Hematopoietic multipotent progenitor cell treated with erythropoietin and hydrocortisone succinate and interleukin-3 and kit ligand, for 15 days (in vitro differentiated cells): ENCODE results near the gene RPAP2.
"Not testable (repeated sequence)": the region's sequence is repeated elsewhere in the genome, so short reads cannot be mapped to it uniquely, and the experiment has no call there.

Source experiments
- DNase-seq: peaks from one replicate; pipeline ENCODE4 v3.0.0-alpha.2; 2015; ENCODE audit warnings: low spot score

RPAP2 gene

DNA sequence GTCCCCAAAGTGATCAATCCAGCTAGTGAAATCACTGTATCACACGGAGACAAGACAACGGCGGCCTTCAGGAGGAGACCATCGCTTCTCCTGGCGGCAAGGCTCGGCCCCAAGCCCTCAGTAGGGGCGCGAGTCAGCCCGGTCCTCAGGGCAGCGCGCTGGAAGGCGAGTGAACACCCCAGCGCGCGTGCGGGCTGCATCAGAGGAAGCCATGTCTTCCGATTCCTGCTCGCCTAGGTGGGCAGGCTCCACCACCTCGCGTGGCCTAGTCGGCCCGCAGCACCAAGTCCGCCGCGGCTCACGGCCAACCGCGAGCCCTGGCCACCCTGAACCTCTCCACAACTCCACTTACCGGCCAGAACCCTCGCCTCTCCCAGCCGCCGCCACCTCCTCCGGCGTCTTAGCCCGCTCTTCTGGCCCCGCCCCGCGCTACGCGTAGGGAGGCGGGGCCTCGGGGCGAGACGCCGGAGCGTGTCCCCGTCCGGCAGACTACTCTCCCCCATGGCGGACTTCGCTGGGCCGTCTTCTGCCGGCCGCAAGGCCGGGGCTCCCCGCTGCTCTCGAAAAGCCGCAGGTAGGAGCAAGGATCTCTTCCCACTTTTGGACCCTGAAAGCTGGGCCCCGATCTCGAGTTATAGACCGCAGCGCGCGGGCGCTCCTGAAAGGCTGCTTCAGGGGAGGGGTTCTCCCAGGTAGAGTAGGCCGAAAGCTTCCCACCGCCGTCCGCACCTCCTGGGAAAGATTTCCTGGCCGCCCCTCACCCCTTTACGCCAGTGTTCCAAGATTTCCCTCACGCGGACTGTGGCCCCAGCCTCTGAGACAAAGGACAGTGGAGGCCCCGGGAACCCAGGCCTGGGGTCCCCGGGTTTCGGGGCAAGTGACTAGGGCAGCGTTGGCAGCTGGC lies at the start of gene RPAP2, which contains the start of gene GLMN:
TSS of gene RPAP2 (plus strand) at position 487 of the 904 bp plus-strand sequence. CDS start at position 502, 15 bp downstream.
TSS of gene GLMN (minus strand) at position 415 of the 904 bp plus-strand sequence. CDS start 988 bp downstream, outside the sequence.
- peak; percentile 87 for DNase-seq

DNA sequence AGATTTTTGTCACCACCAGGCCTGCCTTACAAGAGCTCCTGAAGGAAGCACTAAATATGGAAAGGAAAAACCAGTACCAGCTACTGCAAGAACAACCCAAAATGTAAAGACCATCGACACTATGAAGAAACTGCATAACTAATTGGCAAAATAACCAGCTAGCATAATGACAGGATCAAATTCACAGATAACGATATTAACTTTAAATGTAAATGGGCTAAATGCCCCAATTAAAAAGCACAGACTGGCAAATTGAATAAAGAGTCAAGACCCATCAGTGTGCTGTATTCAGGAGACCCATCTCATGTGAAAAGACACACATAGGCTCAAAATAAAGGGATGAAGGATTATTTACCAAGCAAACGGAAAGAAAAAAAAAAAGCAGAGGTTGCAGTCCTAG lies 44.1 kb upstream of the RPAP2 start:
- not testable (repeated sequence) for DNase-seq

DNA sequence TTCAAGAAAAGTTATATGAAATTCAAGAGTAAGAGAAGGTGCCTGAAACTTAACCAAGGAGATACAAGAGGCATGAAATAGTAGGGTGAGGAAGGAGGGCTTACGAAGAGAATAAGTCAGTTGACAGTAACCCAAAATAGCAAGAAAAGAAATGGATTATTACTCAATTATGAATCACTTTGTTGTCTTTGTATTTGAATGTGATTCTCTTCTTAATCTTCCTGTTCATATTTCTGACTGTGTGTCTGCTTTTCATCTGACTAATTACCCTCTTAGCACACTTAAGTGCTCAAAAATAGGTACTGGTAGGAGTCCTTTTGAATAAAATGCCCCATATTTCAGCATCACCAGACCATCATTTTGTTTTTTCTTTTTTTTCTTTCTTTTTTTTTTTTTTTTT lies 39.5 kb upstream of the RPAP2 start:
- DNase-seq = no peak

DNA sequence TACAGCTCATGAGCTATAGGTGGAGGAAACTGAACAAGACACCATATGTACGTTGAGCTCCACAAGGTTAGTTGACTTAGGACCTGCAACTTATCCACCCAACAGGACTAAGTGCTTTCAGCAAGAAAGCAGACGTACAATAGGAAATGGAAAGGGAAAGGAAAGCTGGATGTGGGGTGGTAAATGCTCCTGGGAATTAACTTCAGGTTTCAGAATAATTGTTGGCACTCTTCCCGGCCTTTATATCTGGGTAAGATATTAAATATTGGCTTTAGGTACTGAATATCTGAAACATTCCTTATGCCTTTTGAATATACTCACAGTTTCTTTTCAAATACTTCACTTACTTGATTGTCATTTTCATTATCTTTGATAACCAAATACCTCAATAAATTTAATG lies 36.3 kb upstream of the RPAP2 start:
- DNase-seq = no peak

DNA sequence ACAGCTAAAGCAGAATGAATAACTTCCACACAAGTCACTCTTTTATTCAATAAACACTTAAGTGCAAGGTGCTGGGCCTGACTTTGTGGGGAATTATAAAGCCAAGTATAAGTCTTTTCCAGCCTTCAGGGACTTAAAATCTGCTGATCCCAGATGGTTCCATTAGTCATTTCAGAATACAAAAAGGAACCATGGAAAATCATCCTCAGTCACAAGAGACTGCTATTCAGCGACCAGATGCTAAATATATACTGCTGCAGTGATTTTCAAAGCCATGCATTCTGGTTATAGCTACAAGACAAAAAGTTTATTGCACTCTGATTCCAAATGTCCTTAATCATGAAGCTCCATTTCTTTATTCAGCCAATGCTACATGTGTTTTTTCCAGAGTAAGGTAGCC lies 25.8 kb upstream of the RPAP2 start:
- DNase-seq = no peak

DNA sequence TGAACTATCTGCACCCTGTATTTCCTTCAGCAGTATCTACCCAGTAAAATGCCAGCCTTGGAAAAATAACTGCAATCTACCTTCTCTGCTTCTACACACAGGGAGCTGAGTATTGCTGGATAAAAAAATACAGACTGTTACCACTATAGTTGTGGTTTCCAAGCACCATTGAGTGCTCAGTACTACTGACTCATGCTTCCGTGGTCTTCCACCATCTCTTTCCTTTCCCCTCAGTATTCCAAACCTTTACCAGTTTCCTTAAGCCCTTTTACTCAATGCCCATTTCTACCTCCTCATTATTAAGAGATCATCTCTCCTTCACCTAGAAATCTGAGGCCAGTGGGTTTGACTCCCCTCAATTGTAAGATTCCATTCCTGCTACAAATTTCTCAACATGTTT lies 23.9 kb upstream of the RPAP2 start:
- DNase-seq = no peak

DNA sequence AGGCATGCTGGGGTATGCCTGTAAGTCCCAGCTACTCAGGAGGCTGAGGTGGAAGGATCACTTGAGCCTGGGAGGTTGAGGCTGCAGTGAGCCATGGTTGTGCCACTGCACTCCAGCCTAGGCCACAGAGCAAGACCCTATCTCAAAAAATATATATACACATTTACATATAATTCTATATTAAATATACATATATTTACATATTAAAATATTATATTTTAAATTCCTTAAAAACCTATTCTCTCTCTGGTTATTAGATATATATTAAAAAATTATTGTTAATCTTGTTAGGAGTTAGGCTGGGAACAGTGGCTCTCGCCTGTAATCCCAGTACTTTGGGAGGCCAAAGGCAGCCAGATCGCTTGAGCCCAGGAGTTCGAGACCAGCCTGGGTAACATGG lies 22.8 kb upstream of the RPAP2 start:
- DNase-seq = no peak

DNA sequence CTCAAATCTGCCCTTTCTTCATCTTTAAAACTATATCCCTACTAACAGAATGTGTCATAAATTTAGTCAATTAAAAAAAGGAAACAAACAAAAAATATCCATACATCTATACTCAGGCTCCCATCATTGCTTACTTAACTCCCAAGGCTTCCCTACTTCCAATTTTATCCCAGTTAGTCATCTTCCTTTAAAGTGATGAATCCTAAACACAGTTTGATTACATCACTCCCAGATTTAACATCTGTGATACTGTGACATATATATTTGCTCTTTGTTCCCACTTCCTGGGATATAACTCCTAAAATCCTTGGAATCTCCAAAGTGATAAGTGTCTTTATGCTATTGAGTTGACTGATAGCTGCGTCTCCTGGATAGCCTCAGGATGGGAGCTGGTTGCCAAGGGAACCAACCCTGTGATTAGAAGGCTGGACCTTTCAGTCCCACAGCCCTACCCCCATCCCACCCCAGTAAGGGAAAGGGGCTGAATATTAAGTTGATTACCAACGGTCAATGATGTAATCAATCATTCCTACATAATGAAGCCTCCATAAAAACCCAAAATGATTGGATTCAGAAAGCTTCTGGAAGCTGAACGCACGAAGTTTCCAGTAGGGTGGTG lies 21.6 kb upstream of the RPAP2 start:
- no peak for DNase-seq

DNA sequence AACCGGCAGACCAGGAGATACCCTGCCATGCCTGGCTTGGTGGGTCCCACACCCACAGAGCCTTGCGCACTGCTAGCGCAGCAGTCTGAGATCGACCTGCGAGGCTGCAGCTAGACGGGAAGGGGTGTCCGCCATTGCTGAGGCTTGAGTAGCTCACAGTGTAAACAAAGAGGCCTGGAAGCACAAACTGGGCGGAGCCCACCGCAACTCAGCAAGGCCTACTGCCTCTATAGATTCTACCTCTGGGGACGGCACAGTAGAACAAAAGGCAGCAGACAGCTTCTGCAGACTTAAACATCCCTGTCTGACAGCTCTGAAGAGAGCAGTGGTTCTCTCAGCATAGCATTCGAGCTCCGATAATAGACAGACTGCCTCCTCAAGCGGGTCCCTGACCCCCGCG lies 19.1 kb upstream of the RPAP2 start:
- not testable (repeated sequence) for DNase-seq

DNA sequence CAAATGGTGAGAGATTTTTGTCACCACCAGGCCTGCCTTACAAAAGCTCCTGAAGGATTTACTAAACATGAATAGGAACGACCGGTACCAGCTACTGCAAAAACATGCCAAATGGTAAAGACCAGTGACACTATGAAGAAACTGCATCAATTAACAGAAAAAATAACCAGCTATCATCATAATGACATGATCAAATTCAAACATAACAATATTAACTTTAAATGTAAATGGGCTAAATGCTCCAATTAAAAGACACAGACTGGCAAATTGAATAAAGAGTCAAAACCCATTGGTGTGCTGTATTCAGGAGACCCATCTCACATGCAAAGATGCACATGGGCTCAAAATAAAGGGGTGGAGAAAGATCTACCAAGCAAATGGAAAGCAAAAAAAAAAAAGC lies 17.4 kb upstream of the RPAP2 start:
- not testable (repeated sequence) for DNase-seq

DNA sequence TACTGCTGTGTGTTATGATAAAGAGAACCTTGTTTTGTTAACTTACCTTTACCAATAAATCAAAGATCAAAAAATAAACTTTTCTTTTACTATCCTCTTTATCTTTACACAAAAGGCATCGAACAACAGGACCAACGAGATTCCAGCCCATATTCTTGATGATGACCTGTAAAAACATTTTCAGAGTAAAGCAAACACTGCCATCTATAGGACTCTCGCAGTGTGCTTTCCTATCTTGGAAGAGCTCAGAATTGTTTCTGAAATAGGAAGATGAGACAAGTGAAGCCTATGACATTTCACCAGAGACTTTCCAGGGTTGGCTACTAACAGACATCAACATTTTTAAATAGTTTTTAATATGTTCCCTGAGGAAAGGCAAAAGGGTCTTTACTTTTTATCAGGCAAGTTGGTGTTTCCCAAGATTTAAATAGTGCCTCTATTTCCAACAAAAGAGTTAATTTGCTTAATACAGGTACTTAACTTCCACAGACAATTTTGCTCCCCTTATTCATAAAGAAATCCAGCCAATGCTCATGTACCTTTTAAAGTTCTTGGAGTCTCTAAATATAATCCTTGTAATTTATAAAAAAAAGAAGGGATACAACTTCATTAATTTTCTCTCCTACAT lies 7.4 kb upstream of the RPAP2 start:
- peak; percentile 36 for DNase-seq

DNA sequence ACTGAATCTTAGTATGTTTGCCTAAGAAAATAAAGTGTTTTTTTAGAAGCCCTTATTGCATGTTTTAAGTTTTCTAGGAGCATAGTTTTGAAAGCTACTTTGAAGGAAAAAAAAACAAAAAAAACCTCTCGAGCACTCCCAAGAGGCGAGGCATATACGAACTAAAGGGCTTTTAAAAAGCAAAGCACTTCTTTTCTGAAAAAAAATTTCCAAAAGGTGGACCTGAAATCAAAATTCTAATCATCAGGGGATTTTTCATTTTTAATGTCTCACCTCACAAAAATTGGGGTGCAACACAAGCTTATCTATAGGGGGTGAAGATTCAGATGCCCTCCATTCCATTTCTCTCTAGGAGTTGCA lies 666 bp upstream of the RPAP2 start:
- DNase-seq = no peak

DNA sequence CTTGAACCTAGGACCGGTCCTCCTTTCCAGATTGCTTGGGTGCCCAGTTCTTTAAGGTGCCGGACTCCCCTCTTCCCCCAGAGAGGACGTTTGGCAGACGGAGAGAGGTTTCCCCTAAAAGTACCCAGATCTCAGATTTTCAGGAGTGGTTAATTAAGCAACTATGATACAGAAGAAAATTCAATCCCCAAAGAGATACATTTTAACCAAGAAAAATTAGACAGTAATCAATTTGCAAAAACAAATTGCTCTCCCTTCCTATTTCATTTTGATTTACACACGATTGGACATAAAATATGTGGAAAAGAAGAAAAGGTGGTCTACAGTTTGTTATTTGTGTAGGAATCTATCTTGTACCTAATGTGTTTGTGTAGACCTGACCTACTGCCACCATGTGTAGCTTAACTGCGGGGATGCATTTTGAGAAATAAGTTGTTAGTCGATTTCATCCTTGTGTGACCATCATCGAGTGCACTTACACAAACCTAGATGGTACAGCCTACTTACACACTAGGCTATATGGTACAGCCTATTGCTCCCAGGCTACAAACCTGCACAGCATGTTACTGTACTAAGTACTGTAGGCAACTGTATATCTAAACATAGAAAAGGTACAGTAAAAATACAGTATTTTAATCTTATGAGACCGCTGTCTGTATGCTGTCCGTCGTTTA lies 755 bp downstream of the RPAP2 start:
- no peak for DNase-seq

DNA sequence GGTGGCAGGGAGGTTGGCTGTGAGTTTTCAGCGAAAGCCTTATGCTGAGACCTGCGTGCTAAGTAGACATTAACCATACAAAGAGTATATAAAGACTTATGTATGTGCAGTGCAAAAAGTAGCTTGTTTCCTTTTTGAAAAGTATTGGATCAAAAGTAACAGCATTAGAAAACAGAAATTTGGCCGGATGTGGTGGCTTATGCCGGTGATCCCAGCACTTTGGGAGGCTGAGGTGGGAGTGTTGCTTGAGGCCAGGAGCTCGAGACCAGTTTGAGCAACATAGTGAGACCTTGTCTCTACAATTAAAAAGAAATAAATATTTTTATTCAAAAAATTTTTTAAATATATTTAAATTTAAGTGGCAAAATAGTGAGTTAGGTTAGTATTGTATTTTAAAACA lies 2.2 kb downstream of the RPAP2 start:
- DNase-seq = no peak

DNA sequence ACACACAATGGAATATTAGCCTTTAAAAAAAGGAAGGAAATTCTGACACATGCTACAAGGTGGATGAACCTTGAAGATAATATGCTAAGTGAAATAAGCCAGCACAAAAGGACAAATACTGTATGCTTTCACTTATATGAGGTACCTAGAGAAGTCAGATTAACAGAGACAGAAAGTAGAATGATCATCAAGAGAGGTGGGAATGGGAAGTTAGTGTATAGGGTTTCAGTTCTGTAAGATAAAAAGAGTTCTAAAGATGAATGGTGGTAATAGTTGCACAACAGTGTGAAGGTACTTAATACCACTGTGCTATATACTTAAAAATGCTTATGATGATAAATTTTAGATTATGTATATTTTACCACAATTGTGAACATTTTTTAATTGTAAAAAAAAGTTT lies 7.2 kb downstream of the RPAP2 start:
- DNase-seq = no peak

DNA sequence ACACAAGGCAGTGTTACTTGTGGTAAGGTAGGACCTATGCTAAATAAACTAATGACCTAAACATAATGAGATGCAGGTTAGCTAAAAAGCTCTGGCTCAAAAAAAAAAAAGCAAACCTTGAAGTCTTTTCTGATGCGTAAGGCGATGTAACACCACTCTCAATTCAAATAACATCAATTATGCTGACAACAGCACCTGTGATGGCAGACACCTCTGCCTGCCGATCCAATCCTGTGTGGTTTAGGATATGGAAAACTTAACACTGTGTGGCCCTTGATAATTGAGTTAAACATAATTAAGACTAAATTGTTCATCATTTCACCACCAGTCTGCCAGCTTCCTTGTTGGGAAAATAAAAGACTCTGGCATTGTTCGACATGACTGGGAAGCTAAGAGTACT lies 9.1 kb downstream of the RPAP2 start:
- DNase-seq = no peak

DNA sequence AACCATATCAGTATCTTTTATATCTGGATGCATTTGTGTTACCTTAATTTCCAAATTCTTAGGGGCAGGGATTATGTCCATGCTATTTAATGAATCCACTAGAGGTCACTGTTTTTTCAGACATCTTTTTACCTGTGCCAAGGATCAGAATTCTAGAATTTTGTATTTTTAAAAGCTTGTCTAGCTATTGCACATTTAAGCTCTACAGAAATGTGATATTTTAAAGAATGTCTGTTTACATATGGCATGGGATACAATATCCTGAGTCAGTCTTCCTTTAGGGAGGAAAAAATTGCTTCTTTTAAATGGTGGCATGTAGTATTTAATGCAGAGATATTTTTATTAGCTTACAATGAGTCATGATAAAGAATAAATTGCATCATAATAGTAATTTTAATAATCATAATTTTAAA lies 11.3 kb downstream of the RPAP2 start:
- peak; percentile 36 for DNase-seq

DNA sequence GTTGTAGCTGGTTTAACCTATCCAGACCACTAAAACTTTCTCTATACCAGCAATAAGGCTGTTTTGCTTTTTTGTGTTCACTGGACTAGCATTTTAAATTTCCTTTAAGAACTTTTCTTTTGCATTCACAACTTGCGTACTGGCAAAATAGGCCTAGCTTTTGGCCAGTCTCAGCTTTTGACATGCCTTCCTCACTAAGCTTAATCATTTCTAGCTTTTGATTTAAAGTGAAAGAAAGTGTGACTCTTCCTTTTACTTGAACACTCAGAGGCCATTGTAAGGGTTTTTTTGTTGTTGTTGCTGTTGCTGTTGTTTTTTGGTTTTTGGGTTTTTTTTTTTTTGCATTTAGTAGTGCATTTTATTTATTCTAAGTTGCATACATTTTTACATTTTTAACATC lies 15.2 kb downstream of the RPAP2 start:
- no peak for DNase-seq

DNA sequence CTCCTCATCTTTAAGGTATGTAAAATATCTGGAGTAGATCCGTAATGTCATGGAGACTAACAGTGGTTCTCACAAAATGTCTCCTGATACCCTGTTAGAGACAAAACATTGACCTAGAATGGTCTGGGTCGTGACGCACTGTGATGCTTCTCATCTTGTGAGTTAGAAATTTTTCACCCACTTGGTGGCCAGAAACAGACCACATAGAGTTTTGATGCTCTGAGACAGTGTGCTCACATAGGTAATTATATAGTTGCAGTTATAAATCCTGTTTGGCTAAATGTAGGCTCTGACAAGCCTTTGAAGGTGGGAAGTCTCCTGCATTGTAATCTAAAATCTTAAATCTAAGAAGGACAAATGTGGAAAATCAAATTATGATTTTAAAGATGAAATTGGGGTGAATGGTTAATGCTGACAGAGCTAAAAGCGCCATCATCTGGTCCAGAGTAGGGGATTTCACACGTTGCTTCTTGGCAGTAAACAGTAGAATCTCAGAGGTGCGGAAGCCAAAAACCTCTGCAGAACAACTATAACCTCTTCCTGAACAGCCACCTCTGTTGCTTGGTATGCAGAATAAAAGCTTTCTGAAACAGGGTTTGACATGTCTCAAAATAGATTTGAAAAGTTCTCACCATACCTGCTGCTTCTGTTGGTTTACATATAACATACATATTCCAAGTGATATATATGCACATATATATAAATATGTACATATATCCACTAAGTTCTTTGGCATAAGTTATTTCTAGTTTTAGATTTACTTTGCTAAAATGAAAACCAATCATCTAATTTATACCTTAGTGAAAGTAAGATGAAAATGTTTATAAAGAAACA lies 17.1 kb downstream of the RPAP2 start:
- no peak for DNase-seq

DNA sequence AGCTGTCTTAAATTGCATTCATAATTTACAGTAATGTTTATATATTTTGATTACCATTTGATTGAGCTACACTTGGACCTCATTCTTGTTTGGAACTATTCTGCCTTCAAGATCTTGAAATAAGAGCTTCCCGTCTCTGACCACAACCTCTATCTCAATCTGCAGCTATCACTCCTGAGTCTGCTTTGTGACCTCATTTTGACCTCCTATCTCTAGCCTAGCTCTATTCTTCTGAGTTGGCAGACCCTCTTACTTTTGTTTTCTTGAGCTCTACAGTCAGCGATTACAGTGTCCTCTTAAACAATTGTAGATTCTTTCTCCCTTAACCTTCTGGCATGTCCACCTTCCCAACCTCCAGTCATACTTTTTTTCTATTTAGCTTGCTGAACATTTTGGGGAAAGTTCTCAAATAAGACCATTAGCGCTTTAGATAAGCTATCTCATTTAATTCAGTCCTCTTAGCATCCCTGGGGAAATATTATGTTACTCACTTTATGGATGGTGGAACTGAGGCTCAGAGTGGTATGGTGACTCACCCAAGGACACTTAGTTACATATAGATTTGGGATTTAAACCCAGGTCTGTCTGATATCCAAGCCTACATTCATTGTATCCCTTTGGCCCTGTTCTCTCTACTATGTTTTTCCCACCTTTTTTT lies 19.1 kb downstream of the RPAP2 start:
- no peak for DNase-seq
